HG02678 (cell line): ENCODE results near the gene SEMA4D.

ENCODE experiments used
- ATAC-seq: cut with Tn5 transposase; IDR thresholded peaks from one replicate; pipeline ENCODE4 v1.9.1; 2021; ENCODE audit warnings: mild to moderate bottlenecking, moderate library complexity; ENCODE audit not compliant: unreplicated experiment

Gene SEMA4D

DNA sequence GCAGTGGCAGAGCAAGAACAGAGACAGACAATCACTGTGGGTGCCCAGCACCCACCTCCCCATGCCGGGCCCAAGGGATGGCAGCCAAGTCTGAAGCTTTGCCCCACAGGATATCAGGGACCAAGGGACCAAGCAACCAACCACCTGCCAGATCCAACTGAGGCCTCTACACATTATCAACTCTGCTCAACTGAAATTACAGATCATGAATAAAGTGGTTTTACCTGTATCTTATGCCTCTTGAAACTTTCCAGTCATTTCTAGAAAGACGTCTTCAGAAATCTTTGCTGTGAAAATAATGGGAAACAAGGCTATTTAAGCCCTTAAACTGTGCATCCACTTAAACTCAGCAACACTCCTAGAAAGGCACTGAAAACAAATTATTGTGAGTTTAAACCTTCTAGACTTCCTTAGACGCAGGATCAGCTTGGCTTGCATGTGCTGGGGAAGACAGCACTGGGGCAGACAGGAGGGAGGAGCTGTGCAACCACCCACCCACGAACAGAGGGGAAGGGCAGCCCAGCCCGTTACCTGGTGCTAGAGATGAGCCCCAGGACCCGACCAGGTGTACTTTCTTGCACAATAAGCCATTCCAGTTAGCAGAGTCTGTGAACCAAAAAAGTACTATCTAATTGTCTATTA is 80.0 kb downstream of the SEMA4D start:
- peak; percentile 41 for ATAC-seq

DNA sequence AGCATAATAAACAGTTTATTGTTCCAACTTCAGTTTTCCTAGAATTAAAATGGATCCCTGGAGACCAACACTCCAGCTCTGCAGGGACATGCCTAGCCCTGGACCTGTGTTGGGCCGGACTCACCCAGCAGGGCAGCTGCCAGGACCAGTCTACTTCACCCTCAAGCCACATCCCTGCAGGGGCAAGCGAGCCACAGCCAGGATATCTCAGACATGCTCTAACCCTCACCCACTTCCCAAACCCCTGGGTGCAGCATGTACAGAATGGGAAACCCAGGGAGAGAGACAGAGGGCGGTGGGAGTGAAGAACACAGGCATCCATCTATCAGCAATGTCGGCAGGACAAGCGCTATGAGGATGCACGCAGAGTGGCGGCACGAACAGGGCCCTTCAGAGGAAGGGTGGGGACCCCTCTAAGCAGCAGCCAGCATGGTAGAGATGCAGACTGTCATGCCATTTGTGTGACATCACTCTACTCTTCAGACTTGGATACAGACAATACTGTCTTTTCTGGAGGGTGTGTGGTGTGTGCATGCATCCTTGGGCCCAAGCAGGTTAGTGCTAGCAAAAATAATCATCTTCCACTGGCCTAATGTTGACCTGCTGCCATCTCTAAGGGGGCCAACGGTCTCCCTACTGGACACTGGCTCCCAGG is 83.1 kb downstream of the SEMA4D start:
- ATAC-seq = no peak

DNA sequence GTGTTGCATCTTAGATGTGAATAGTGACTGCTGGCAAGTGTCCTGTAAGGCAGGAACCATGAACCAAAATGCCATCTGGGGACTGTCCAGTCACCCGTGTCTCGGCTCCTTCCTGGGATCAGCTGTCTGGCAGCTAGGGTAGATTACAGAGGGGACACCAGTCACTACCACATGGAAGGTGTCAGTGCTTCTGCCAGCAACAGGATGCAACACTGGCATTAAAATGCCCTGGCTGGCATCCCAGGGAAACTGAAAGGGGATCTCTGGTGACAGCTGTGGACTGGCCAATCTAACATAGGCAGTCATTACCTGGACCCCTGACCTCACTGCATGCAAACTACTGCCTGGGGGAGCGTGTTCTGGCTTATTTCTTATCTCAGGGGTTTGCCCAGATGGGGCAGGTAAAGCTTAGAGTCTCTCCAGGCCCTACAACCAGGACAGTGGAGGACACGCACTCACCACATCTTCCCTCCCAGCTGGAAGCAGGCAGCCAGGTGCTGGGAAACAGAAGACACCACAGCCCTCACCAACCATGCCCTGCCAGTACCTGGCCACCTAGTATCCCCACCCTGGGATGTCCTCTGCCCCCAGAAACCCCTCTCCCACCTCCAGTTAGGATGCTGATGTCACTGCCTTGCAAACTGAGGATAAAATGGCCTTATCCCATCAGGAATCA is 83.8 kb downstream of the SEMA4D start:
- ATAC-seq = no peak

DNA sequence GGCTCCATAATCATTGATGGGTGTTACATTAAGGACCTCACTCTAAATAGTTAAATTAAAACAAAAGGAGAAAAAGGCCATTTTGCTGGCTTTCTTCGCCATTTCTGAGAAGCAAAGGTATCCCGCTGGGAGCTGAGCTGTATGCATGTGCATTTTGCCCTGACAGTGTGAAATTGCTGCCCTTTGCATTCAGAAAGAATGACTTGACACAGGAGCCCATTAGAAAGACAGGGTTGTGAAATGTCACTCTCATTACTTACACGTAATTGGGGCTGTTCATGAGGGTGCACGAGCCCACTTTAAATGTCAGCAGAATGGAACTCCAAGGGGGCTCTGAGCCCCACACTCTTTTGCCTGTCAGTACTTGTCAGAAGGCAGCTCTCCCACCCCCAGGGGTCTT is 85.0 kb downstream of the SEMA4D start:
- ATAC-seq = no peak

DNA sequence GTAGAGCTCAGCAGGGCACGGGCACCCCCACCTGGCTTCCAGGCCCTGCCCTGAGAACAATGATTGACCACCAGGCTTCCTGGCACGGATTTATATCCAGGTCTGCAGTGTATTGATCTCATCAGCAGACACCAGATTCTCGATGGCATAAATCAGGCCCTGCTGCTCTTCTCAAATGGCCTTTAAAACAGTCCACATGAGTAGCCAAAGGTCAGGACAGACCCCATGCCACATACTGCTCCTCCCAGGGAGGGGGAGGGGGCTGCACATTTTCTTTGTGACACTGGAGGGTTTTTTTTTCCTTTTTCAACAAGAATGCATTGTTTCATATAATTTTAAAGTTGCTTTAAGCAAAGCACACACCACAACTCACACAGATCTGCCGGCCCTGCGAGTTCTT is 85.4 kb downstream of the SEMA4D start:
- no peak for ATAC-seq

DNA sequence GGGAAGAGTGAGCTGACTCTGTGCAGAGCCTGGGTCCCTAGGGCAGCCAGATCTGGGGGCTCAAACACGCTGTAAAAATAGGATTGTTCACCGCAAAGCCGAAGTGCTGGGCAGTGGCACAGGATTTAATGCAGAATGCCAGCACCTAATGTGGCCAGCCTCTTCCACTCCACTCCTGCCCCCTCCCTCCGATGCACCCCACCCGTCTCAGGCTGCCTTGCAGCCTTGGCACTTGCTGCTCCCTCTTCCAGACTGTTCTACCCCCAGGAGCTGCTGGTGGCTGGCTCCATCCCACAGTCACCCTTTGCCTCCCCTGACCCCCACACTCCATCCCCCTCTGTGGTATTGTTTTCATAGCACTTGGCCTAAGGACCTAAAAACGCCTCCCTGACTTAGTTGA is 86.2 kb downstream of the SEMA4D start:
- ATAC-seq = no peak

DNA sequence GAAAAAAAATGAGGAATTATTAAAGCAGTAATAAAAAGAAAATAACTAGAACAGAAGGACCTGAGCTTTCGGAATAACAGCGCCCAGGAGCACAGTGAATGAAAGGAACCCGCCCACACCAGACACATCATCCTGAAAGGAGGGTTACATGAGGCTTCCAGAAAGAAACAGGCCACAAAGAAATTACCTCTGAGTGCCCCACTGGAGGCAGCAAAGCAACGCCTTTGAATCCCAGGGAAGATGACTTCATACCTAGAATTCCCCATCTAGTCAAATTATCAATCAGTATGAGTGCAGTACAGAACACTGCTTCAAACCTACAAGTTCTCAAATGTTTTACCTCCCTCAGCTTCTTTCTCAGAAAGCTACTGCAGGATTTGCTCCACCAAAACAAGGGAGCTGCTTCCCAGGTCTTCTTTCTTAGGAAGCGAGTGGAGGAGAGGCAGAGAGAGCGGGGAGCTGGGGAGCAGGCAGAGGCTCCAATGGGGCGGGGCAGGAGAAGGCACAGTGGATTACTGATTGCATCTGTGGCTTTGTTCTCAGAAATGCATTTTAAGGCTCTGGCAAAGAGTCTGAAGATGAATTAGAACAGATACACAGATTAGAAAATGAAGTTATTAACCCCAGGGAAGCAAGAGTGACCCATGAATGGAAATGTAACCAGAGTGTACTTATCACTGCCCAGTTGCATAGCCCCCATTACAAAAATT is 87.1 kb downstream of the SEMA4D start:
- peak; percentile 38 for ATAC-seq

DNA sequence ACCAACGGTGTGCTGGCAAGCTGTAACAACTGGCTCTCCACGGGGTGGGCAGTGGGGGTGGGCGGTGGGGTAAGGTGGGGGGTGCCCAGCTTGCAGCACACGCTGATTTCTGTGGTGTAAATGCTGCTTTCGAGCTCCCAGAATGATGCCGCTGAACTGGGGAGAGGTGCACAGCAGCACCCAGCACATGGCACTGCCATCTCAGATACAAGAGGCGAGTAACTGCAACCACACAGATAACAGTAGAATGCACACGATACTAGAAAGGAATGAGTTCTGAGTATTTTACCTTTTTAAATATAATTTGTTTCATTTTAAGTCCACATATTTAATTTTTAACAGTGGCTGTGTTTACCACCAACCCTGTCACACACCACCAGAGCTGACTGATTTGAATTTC is 87.9 kb downstream of the SEMA4D start:
- ATAC-seq = no peak

DNA sequence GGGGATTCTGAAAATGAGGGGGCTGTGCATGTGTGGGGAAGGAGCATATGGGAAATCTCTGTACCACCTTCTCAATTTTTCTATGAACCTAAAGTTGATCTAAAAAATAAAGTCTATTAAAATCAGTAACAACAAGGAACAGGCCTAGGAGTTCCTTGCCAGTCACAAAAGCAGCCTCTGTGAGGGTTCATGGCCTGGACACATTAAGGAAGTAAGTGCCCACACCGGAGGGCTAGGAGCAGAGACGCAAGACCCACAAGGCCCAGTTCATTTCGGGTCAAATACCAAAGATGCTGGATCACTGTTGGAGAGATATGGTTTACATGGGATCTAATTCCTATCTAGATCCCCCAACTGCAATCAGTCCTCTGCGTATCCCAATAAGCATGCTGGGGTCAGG is 88.4 kb downstream of the SEMA4D start:
- ATAC-seq = no peak

DNA sequence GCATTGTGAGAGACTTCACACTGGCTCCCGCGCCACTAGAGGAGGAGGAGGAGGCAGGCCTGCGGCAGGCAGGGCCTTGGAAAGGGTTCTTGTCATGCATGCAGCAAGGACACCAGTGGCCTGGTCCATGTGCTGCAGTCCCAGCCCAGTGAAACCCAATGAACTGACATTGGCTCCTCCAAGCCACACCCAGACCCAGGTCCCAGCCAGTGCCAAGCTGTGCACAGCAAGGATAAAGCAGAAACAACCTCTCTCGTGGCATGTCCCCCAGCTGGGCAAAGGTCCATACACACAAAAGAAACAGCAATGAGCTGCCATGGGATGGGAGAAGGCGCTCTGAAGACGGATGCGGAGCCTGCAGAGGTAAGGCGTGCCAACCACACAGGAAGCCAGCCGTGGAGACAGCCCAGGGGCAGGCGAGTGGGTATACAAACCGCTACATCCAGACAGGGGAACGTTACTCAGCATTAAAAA is 89.2 kb downstream of the SEMA4D start:
- no peak for ATAC-seq

DNA sequence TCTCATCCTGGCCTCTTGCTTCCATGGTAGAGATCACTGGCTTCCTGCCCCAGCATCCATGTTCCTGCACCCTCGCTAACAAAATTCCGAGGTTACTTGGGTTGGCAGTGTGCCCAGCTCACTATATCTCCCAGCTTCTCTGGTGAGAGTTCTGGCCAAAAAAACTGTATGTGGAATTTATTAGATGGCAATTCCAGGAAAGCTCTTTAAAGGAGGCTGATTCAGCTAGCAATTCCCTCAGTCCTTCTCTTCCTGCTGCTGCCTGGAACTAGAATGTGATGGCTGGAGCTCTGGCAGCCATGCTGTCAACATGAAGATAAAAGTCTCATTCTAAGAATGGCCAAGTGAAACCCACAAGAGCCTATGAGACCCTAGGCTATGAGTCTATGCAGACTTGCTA is 90.8 kb downstream of the SEMA4D start:
- ATAC-seq = no peak

DNA sequence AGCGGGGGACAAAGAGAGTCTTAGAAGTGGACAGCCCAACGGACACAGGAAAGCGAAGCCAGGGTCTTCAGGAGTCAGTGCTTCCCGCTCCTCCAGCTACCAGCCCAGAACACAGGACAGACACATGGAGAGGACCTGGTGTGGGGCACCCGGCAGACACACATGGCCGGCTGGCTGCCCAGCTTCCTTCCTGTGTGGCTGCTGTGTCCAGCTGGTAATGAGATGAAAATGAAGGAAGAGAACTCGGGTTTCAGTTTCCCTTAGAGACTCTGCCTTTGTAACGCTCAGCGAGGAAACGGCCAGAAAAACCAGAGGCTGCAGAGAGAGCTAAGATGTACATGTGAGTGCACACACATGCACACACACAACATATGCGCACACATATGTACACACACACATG is 92.1 kb downstream of the SEMA4D start:
- peak; percentile 57 for ATAC-seq

DNA sequence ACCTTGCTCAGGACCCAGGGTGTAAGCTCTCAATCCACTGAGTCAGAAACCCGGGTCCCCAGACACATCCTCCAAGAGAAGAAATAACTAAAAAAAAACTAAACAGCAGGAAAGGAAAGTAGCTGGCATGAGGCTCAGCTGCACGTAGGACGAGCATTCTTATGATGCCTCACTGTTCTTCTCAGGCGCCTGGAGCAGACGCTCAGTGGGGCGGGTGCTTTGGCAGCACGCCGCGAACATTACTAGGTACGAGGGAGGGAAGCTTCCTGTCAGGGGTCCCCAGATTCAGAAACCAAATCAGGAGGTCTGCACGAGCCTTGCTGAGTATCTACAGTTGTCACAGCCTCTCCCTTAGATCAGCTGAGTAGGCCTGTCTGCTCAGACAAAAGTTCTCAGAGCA is 93.8 kb downstream of the SEMA4D start:
- no peak for ATAC-seq

DNA sequence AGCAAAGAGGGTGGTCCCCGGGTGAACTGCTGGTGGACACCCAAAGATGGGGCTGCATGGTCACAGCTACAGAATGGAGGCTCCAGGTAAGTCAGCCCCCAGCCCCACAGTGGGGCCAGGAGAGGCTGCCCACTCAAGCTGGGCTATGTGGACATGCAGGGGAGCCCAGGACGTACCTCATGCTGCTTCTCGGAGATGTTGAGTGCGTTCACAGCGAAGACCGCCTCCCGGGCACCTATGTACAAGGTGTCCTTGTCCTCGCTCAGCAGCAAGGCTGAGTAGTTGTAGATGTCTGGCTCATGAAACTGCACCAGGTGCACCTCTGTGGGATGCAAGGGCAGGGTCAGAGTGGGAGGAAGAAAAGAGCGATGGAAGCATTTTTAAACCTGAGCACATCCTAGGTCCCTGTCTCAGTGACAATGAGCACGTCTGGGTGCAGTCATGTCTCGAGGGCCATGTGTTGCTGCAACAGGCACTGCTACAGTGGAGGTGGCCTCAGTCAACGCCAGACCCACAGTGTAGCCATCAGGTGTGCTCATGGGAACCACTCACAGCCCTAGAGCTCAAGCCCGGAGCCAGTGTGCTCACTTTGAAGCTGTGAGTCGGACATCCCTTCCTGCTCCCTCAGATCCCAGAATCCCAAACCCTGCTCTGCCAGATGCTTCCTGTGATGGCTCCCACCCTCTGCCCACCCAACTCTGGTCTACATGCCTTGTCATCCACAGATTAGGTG is 95.1 kb downstream of the SEMA4D start:
- ATAC-seq = no peak

DNA sequence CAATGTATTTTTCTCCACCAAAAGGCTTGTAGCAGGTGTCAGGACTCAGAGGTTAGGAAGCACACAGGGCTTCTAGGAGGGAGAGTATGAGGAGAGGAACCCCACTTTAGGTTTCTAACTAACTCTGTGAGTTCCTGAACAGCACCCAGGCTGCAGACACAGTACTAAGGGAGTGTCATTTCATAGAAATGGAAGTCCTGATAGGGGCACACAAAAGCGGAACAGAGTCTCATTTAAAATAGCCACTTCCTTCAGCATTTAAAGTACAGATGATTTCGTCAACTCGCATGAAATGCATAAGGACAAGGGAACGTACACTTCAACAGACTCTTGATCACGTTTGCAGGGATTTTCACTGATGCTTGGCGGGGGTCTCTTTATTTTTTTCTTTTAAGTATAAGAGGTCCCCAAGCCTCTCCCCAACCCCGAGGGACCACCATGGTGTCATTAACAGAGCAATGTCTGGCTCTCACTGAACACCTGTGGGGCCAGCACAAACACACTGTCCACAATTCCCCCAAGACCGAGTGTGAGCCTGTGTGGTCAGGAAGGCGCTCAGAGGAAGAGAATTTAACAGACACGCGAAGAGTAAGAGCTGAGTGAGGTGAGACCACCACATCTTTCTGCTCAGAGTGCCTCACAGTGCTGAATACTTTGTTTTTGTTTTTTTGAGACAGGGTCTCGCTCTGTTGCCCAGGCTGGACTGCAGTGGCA is 97.4 kb downstream of the SEMA4D start:
- ATAC-seq = peak; percentile 83

DNA sequence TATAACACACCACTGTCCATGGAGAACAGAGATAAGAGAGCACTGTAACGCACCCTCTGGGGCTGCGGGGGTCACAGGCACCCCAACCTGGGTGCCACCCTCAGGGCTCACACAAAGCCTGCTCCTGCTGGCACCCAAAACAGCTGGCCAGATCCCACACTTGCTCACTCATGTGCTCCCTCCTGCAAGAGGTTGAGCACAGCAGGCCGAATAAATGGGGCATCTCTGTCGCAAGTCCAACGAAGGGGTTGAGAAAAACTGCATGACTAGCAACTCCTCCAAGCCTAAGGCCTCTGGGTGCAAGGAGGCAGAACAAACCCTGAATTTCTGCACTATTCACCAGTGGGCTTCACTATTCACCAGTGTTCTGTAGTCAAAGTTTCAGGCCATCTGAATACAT is 99.3 kb downstream of the SEMA4D start:
- no peak for ATAC-seq

DNA sequence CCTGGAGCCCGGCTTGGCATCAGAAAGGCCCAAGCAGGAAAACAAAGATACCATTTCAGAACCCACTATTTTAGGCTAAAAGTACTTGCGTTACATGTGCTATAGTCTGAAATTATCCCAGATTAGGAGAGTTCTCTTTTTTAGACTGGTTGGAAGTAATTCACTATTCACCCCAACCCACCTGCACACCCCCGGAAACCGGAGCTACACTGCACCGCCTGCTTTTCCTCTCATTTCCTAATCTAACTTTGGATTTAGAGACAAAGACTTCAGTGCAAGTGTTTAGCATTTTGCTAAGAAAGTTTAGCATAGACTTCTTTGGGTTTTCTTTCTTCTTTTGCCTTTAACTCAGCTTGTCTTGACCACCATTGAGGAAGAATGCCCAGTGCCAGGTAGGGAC is 100.4 kb downstream of the SEMA4D start:
- no peak for ATAC-seq

DNA sequence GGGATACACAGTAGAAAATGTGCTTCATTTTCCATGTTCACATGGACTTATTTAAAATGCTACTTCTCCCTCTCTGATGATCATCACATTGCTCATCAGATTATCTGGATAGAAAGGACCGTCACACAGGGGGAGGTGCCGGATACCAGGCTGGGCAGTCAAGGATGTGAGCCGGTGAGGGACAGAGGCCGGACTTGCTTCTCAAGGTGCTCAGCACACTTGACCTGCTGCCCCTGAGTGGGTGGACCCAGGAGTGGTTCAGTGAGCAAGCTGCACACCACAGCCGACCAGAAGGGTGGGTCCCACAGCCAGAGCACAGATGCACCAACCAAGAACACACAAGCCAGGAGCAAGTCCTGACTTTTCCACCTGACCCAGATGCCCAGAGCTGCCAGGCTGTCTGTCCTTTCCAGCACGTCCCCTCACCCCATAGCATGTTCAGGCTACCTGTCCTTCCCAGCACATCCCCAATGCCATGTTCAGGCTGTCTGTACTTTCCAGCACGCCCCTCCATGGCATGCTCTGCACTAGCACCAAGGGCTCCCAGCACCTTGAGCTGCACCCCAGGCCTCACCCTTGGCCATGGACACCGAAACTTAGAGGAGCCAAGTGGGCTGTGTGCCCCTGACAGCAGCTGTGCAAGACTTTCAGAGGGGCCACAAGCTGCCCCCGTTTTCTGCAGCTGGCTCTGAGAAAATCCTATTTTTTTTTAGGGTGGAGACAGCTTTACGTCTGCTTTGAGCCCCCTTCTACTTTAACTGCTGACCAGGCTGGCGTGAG is 101.8 kb downstream of the SEMA4D start:
- no peak for ATAC-seq

DNA sequence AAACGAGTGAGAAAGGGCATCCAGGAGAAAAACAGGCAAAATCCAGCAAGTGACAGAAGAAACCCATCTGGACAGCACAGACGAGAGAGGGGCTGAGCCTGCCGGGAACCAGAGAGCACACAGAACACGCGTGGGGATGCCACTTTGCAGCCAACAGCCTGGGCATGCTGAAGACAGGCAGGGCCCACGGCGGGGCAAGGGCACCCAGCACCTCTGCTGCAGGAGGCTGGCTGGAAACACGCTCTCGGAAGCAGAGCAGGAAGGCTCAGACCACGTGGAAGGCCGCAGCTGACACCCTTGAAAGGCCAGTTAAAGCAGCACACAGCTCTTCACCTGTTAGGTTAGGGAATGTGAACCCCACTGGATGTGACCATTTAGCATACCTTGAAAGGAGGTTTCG is 103.5 kb downstream of the SEMA4D start:
- ATAC-seq = no peak

DNA sequence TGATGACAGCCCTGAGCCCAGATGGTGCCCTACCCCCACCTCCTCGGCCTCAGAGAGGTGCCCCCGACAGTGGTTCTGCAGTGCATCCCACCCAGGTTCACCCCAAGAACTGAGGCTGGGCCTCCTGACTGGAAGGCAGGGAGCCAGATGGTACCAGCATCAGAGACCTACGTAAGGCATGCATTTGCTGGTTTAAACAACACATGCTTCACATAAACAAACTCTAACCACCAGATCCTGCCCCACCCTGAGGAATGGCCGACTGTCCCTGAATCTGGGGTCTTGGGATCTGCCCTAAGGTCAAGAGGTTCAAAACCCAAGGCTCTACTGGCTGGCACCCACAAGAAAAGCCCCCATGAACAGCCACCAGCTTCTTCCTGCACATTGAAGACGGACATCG is 106.3 kb downstream of the SEMA4D start:
- ATAC-seq = no peak
